GM12874 (cell line): ENCODE measurements around the gene CPNE6.

Experiments used
- TF ChIP-seq, protein P1 (sequence below): IDR thresholded peaks from 2 replicates; pipeline ENCODE4 v1.5.1; 2011; ENCODE audit warnings: low read depth, mild to moderate bottlenecking, control low read depth, low read length, moderate library complexity; ENCODE audit not compliant: insufficient read depth

The CPNE6 gene

DNA sequence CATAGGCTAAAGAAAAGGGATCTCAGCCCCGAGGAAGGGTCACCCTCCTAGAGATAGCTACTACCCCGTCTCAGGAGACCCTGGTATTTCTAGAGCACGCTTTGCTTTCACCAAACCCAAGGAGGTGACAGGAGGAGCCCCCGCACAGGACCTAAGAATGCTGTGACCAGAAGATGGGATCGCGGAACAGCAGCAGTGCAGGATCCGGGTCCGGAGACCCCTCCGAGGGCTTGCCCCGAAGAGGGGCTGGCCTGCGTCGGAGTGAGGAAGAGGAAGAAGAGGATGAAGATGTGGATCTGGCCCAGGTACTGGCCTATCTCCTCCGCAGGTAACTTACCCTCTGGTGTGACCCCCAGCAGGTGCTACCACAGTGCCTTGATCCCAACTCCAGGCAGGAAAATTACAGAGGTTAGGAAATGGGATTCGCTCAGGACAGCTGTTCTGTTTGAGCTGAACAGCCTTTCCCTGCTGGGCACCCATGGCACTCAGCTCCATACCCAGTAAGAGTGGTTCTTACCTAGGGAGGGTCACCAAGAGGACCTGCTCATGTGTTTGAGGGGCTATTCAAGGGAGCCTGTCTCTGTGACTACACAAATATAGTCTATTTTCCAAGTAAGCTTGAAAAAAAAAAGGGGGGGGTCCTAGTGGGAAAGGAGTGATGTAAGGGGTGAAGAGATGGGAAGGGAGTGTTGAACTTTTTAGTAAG lies 44.2 kb downstream of the CPNE6 start:
- TF ChIP-seq, protein P1, sequence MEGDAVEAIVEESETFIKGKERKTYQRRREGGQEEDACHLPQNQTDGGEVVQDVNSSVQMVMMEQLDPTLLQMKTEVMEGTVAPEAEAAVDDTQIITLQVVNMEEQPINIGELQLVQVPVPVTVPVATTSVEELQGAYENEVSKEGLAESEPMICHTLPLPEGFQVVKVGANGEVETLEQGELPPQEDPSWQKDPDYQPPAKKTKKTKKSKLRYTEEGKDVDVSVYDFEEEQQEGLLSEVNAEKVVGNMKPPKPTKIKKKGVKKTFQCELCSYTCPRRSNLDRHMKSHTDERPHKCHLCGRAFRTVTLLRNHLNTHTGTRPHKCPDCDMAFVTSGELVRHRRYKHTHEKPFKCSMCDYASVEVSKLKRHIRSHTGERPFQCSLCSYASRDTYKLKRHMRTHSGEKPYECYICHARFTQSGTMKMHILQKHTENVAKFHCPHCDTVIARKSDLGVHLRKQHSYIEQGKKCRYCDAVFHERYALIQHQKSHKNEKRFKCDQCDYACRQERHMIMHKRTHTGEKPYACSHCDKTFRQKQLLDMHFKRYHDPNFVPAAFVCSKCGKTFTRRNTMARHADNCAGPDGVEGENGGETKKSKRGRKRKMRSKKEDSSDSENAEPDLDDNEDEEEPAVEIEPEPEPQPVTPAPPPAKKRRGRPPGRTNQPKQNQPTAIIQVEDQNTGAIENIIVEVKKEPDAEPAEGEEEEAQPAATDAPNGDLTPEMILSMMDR, result no peak

DNA sequence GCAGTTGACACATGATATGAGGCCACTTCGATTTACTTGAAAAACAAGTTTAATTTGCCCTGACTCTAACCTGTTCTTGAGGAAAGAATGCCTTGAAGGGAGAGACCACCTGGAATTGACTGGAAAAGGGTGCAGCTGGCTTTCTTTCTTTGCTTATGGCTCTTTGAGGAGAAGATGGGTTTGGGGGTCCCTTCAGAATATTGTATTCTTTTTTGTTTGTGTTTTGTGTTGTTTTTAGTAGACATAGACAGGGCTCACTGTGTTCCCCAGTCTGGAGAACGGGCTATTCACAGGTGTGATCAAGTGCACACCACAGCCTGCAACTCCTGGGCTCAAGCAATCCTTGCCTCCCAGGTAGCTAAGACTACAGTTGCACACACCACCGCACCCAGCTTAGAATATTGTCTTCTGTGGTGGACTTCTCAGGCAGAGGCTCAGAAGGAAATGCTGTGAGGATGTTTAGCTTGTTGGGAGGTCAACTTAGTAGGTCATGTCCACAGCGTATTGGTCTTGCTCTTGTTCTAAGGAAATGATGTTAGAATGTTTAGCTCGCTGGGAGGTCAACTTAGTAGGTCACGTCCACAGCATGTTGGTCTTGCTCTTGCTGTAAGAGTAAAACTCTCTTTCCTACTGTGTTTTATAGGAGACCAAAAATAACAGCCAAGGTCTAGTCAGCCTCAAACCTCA lies 44.9 kb downstream of the CPNE6 start:
- TF ChIP-seq, protein P1, result no peak

DNA sequence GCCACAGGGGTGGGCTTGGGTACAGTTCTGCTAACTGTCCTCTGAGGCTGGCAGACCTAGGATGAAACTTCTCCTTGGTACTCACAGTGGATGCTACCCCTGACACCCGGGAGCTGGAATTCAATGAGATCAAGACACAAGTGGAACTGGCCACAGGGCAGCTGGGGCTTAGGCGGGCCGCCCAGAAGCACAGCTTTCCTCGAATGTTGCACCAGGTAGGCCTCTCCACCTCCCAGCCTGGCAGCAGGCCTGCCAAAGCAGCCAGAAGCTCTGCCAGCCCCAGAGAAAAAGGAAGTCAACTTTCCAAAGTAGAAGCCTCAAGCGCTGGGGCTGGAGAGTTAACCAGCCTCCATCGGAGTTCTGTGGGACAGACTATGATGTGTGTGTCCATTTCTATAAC lies 45.8 kb downstream of the CPNE6 start:
- TF ChIP-seq, protein P1, result no peak

DNA sequence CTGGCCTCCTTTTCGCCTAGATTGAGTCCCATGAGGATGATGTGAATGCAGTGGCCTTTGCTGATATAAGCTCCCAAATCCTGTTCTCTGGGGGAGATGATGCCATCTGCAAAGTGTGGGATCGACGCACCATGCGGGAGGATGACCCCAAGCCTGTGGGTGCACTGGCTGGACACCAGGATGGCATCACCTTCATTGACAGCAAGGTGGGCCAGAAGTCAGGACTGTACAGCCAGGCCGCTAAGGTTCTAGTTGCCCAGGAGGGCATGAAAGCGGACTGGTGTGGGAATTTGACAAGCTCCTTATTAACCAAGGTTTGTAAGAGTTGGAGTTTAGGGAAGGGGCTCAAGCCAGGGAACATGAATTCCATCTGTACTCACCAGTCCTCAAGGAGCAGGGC lies 48.3 kb downstream of the CPNE6 start:
- TF ChIP-seq, protein P1, result no peak

DNA sequence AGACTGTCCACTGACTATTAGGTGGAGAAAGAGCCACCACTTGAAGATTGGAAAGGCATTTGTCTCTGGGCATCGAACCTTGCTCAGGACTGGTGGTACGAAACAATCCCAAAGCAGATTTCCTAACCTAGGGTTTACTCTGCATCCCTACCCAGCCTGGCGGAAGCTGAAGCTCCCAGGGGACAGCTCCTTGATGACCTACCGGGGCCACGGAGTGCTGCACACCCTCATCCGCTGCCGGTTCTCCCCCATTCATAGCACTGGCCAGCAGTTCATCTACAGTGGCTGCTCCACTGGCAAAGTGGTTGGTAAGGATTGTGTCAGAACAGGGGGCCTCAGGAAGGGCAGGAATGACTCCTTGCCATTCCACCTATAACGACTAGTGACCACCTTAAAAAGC lies 49.8 kb downstream of the CPNE6 start:
- TF ChIP-seq, protein P1, result no peak

DNA sequence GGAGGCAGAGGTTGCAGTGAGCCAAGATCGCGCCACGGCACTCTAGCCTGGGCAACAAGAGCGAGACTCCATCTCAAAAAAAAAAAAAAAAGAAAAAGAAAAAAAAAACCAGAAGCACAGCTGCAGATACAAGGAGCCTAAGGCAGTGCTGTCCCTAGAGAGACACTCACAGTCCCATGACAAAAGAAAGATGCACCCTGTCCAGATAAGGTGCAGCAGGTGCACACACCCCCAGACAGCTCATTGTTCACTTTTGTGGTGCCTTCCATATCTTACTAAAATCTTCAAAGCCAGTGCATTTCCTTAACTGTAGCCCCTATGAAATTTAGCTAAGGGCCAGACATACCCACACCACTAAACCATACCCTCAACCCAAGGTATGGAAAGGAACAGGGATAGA lies 51.1 kb downstream of the CPNE6 start:
- TF ChIP-seq, protein P1, result no peak

DNA sequence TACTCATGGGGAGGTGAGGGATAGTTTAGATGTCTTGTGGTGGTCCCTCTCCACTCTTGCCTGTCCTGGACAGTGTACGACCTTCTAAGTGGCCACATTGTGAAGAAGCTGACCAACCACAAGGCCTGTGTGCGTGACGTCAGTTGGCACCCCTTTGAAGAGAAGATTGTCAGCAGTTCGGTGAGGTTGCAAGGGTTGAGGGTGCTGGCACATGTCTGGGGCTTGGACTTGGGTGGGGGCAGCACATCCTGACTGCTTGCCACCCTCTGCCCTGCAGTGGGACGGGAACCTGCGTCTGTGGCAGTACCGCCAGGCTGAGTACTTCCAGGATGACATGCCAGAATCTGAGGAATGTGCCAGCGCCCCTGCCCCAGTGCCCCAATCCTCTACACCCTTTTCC lies 51.5 kb downstream of the CPNE6 start:
- TF ChIP-seq, protein P1, result no peak
